ENCODE results near the gene DOLPP1. TPM values are rescaled to one million over a fixed set of nuclear protein-coding genes. Genes with fewer than 3 reads are reported as not detected.
"Not testable (repeated sequence)": the region's sequence is repeated elsewhere in the genome, so short reads cannot be mapped to it uniquely, and the experiment has no call there.

The DOLPP1 gene
- total RNA-seq, 1 donor from 2014 or later = 16.7 TPM

DNA sequence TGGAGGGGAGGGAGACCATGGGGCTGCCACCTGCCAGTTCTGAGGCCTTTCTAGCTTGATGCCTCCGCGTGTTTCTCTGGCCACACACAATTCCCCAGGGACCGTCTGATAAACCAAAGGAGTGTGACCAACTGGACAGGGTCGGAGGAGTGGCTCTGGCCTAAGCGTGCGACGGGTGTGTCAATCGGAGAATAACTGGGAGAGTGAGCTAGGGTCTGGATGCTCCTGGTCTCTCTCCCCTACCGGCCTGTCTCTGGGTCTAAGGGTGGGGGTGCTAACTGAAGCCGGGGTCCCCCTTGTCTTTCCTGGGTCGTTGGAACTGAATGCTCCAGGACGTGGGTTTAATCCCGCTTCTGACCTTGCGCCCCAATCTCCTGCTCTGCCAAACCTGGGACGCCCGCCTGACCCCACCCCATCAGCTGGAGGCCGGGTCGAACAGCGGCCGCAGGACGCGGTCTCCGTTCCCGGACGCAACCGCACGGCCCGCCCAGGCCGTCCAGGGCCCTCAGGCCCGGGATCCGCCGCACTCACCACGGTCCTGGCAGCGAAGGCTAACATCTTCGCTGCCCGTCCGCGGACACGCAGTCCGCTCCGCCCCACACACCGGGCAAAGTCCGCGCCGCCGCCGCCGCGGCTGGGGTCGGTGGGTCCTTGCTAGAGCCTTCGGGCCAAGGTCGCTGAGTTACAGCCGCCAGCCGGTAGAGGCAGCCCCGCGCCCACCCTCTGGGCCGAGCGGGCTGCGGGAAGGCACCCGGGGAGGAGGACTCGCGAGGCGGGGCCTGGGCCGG is 29.2 kb downstream of the DOLPP1 start:
- FAIRE-seq = no peak
- peak in 1 of 2 donors; percentile 53 for DNase-seq (ENCODE audit: low spot score in 2 of 2)

DNA sequence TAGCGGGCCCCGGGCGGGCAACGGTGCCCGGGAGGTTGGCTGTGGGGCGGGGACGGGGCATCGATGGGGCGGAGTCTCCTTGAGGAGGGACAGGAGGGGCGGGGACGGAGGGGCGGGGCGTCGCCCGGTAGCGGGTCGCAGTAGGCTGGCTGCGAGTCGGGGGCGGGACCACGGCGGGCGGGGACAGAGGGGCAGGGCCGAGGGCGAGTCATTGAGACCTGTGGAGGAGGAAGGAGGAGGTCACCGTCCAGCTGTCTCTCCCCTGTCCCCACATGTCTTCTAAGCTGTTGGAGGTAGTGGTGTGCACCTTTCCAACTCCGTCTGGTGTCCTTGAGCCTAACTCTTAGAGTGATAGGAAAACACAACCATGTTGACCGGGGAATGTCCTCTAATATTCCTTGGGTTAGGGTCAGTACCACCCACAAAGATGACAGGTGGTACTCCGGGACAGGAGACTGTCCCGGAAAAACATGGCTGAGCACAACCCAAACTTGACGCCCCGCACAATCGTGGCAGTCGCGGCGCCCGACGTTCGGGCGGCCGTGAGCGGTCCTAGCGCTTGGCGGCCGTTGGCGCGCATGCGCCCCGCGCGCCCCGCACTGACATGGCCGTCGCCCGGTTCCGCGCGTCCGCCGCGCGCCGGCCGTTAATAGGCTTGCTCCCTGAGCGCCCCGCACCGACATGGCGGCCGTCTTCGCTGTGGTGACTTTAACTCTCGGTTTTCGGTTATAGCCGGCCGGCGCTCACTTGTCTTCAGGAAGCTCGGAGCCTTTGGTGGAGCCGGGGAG is 30.0 kb downstream of the DOLPP1 start, which contains the start of the genes CRAT and PTPA:
Gene CRAT (minus strand): TSS at position 54 of the 788 bp plus-strand sequence. CDS start 284 bp downstream, outside the sequence.
Gene PTPA (plus strand): TSS at position 676 of the 788 bp plus-strand sequence. CDS start 186 bp downstream, outside the sequence.
- DNase-seq (ENCODE audit: low spot score in 2 of 2) = peak; percentile 100
- FAIRE-seq = no peak

DNA sequence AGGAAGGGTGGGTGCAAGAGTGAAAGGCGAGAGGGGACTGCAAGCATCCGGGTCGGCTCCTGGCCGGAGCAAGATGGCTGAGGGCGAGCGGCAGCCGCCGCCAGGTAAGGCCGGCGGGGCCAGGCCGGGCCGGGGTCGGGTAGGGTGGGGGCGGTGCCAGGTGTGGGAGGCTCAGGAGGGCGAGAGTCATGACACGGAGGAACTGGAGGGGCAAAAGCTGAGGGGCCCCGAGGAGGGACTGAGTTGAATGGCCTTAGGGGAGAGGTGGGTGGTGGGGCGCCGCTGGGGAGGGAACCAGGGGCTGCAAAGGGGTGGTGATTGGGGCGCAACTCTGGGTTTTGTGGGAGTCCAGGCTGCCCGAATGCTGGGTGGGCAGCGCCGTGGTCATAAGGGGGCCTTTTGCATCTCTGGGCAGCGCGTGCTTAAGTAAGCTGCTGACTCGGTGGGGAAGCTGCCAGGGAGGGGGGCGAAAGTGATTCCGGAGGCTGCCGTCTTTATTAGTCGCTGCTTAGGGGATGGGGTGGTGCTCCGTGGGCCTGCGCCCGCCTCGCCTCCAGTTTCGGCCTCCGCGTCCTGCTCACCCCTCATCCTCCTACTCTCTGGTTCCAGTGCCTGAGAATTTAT is 30.7 kb downstream of the DOLPP1 start:
- FAIRE-seq = no peak
- no peak for DNase-seq (ENCODE audit: low spot score in 2 of 2)

DNA sequence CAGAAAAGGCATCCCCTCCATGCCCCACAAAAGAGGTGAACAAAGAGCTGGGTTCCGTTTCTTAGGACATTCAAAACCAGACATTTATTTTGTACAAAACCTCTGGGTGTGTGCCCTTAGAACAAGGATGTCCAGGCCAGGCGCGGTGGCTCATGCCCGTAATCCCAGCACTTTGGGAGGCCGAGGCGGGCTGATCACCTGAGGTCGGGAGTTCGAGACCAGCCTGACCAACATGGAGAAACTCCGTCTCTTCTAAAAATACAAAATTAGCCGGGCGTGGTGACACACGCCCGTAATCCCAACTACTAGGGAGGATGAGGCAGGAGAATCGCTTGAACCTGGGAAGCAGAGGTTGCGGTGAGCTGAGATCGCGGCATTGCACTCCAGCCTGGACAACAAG is 31.6 kb downstream of the DOLPP1 start:
- not testable (repeated sequence) for FAIRE-seq; DNase-seq (ENCODE audit: low spot score in 2 of 2)

DNA sequence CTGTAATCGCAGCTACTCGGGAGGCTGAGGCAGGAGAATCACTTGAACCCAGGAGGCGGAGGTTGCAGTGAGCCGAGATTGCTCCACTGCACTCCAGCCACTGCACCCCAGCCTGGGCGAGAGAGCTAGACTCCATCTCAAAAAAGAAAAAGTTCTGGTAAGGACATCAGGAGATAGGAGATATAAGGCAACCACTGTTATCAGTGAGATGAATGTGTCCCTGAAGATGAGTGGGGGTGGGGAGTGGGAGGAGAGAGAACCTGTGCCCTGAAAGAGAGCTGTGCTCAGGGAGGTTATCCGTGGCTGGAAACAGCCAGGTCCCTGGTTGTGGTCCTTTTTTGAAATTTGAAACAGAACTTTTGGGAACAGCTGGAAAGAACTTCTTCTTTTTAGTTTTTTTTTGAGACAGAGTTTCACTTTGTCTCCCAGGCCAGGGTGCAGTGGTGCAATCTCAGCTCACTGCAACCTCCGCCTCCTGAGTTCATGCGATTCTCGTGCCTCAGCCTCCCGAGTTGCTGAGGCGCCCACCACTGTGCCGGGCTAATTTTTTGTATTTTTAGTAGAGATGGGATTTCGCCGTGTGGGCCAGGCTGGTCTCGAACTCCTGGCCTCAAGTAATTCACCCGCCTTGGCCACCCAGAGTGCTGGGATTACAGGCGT is 32.9 kb downstream of the DOLPP1 start:
- DNase-seq (ENCODE audit: low spot score in 2 of 2) (no peak), FAIRE-seq (no peak)

DNA sequence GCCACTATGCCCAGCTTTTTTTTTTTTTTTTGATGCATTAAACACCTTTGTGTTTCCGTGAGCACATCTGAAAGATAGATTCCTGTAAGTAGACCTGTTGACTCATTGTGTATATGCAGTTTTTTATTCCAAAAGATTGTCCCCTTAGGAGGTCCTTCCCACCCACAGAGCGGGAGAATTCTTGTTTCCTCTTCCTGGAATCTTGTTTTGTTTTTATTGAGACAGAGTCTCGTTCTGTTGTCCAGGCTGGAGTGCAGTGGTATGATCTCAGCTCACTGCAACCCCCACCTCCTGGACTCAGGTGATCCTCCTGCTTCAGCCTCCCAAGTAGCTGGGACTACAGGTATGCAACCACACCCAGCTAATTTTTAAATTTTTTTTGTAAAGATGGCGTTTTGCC is 37.9 kb downstream of the DOLPP1 start:
- DNase-seq (ENCODE audit: low spot score in 2 of 2) (no peak), FAIRE-seq (no peak)

DNA sequence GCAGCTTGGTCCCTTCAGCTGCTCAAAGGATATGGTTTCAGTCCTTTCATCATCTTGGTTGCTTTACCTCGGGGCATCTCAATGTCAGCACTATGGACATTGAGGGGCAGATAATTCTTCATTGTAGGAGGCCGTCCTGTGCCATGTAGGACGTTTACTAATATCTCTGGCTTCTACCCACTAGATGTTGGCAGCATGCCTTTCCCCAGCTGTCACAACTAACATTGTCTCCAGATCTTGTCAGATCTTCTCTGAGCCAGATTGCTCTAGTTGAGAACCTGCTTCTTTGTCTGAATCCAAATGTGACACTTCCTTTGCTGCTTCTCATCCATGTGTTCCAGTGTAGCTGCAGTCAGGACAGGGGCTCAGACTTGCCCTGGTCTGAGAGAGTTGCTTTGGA is 40.6 kb downstream of the DOLPP1 start:
- FAIRE-seq = no peak

DNA sequence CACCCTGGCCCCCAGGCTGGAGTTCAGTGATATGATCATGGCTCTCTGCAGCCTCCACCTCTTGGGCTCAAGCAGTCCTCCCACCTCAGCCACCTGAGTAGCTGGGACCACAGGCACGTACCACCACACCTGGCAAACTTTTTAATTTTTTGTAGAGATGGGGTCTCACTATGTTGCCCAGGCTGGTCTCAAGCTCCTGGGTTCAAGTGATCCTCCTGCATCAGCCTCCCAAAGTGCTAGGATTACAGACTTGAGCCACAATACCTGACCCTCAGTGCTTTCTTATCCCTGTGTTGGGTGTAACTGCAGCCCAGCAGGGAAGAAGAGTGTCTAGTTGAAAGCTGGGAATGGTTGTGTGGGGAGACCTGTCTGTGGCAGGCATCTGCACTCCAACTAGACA is 41.2 kb downstream of the DOLPP1 start:
- no peak for FAIRE-seq
- DNase-seq (ENCODE audit: low spot score in 2 of 2) = no peak

More for the DNA sequence above, 40.6 kb downstream of the DOLPP1 start:
- no peak for DNase-seq (ENCODE audit: low spot score in 2 of 2)

DNA sequence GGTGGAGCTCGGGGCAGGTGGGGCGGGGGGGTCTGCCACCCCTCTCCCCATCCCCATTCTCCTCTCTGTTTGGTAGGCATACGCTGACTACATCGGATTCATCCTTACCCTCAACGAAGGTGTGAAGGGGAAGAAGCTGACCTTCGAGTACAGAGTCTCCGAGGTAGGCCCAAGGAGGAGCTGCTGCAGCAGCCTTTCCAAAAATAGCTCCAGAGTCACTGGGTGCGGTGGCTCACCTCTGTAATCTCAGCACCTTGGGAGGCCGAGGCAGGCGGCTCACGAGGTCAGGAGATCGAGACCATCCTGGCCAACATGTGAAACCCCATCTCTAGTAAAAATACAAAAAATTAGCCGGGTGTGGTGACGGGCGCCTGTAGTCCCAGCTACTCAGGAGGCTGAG is 42.1 kb downstream of the DOLPP1 start:
- DNase-seq (ENCODE audit: low spot score in 2 of 2); FAIRE-seq: not testable (repeated sequence)

DNA sequence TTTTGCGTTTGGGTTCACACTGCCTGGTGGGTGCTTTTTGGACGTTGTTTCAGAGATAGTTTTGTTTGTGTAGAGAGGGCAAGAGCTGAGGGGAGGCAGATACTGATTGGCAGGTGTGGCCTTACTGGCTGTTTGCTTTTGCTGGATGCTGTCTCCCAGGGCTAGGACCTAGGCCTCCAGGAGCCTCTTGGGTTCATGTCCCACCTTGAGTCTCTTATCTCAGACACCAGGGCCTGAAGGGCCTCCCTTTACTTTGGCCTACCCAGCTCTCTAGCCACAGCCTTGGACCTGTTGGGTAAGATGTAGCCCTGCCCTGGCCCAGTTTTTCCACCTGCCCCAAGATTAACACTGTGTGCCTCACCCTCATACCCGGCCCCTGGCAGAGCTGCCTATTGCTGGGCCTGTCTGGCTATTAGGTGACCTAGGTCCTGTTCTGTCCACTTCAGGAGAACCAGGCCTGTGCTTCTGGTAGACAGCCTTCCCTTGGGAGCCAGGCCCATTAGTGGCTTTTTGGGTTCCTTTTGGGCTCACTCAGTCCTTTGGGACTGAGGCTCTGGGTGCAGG is 43.7 kb downstream of the DOLPP1 start:
- no peak for FAIRE-seq
- DNase-seq (ENCODE audit: low spot score in 2 of 2) = no peak

DNA sequence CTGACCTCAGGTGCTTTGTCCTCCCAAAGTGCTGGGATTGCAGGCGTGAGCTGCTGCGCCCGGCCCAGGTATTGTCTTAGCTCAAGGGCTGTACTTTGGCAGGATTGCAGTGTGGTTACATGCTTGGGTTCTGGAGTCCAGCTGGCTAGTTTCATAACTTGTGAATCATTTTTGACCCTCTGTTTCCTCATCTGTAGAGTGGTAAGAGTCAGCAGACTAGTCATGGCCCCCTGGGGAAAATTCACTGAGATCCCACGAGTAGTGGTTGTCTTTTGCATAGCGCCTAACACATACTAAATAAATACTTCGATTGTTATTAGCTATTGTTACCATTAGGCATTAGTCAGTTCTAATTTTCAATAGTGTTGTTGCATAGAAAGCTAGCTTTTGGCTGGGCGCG is 44.6 kb downstream of the DOLPP1 start:
- DNase-seq (ENCODE audit: low spot score in 2 of 2) (no peak), FAIRE-seq (no peak)

DNA sequence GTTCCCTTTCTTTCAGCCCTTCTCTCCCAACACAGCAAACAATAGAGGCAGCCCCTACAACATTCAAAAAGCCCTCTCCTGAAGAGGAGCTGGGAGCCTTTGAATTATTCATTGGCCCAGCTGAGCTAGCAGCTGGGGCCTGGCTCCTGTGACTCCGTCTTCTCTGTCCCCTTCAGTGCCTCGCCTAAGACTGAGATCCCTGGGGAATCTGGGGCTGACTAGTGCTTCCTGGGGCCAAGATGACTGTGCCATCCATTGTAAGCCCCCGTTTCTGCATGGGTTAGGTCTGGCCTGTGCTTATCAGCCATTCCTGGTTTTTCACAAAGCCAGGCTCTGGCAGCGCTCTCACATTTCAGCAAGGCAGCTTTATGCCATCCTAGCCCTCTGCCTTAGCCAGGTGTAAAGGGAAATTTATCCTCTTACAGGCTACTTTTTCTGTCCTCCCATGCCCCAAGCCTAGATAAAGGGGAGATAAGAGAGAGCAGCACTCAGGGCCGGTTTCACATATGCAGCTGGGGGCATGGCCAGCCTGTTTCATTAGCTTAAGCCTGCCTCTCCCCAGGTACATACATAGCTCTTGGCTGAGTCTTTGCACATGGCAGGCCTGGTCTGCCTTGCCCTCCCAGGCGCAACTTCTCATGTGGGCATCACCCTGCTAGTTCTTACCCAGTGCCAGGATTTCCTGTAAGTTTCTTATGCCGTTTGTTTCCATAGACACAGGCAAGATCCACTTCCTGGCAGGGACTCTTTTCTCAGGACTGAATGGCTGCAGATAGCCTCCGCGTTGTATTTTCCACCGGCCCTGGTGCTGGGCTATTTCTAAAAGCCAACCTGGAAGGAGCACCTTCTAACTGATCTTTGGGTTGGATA is 46.1 kb downstream of the DOLPP1 start:
- DNase-seq (ENCODE audit: low spot score in 2 of 2) = no peak

DNA sequence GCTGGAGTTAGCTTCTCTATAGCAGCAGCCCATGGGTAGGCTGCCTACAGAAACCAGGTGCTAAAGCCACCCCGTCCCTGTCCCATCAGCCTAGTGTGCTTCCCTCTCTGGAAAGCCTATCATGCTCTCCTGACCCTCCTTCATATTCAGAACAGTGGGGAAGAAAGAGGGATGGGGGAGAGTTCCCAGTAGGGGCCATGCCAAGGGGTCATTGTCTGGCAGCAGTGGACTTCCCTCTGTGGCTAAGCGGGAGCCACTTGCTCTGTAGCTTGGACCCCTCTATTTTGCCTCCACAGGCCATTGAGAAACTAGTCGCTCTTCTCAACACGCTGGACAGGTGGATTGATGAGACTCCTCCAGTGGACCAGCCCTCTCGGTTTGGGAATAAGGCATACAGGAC is 47.8 kb downstream of the DOLPP1 start:
- DNase-seq (ENCODE audit: low spot score in 2 of 2) (no peak), FAIRE-seq (no peak)

More for the DNA sequence above, 46.1 kb downstream of the DOLPP1 start:
- no peak for FAIRE-seq

DNA sequence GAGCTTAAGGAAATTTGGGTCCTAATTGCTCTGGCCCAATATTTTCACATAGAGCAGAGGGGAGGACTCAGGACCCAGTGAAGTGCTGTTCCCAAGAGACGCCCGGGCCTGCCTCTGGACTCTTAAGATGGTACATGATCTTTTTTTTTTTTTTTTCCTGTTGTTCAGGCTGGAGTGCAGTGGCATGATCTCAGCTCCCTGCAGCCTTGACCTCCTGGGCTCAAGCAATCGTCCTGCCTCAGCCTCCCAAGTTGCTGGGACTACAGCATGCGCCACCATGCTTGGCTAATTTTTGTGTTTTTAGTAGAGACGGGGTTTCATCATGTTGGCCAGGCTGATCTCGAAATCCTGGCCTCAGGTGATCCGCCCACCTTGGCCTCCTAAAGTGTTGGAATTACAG is 49.4 kb downstream of the DOLPP1 start:
- DNase-seq (ENCODE audit: low spot score in 2 of 2); FAIRE-seq: not testable (repeated sequence)

DNA sequence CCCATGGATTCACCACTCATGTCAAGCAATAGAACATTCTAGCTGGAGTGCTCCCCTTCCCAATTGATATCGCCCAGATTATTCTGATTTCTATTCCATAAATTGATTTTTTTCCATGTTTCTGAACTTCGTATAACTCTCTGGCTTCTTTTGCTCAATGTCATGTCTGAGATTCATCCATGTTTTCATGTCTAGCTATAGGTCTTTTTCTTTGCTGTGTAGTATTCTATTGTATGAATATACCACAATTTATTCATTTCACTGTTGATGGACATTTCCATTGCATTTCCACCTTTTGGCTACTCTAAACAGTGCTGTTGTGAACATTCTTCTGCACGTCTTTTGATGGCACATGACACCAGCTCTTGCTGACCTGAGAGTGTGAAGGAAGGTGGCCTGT is 49.9 kb downstream of the DOLPP1 start:
- no peak for FAIRE-seq
- DNase-seq (ENCODE audit: low spot score in 2 of 2) = no peak

DNA sequence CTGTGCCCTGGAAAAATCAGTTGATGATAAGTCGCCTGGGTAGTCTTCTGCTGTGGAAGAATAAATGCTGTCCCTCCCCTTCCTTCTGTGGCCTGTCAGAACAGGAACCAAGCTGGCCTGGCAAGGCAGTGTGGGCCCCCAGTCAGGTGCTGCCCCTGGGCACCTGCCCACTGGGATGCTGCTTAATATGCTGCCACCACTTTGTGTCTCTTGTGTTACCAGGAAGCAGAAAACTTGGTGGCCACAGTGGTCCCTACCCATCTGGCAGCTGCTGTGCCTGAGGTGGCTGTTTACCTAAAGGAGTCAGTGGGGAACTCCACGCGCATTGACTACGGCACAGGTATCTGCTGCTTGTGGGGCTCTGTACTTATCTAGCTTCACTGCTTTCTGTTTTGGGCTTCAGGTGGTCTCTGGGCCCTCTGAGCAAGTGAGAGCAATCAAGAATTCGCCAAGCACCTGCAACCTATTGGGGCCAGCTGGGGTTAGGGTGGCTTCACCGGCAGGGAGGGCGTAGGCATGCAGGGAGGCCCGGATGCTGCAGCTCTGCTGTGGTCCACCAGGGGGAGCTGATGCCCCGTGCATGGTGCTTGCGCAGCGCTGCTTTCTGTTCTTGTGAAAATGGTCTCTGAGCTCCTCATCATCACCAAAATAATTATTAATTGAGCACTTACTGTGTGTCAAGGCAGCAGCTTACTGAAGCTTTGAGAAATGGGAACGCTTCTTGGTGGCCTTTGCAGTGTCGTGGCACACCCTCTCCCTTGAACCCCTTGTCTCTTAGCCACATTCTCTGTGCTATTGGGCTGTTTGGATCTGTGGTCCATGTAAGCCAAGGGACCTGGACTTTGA is 50.6 kb downstream of the DOLPP1 start:
- peak in 1 of 2 donors; percentile 83 for DNase-seq (ENCODE audit: low spot score in 2 of 2)
- FAIRE-seq = no peak

DNA sequence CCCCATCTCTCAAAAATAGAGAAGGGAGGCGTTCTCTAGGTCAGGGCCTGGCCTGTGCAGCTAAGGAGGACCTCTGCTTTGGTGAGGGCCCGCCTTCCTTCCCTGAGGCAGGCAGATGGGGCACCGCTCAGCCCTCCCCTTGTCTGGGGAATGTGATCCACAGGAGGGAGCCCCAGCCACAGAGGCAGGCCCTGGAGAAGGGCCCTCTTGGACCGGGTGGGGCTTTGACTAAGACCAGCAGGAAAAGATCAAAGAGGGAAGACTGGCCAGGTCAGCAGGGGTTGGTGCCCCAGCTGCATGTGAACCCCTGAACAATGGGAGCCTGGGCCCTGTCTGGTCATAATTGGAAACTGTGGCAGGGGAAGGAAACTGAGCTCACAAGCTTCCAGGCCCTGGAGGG is 52.2 kb downstream of the DOLPP1 start:
- no peak for FAIRE-seq
- DNase-seq (ENCODE audit: low spot score in 2 of 2) = no peak

DNA sequence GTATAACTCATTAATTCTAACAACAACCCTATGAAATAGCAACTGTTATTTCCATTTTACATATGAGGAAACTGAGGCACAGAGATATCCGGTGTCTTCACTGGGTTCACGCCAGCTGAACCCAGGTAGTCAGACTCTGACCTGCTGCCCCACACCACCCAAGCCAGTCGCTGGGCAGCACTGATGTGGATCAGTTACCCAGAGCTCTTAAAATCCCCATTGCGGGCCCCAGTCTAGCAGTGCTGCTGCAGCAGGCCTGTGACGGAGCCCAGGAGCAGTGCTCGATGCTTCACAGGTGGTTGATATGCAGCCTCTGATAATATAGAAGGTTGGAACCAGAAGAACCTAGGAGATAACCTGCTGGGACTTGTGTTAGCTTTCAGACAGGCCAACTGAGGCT is 54.6 kb downstream of the DOLPP1 start:
- DNase-seq (ENCODE audit: low spot score in 2 of 2) (no peak), FAIRE-seq (no peak)

All from frontal cortex (tissue), 4 donors.